Fibroblast of pulmonary artery (primary cell): ENCODE measurements around the gene UBE2H.

Experiments
- DNase-seq: peaks from one replicate; pipeline ENCODE4 v3.0.0-alpha.2; 2010; ENCODE audit warnings: low read depth
- H3K4me3 ChIP-seq: replicated peaks from 2 replicates; pipeline ENCODE4 v1.5.1; 2011; ENCODE audit warnings: low read depth, mild to moderate bottlenecking, control low read depth, low read length, moderate library complexity
- CTCF ChIP-seq: IDR thresholded peaks from 2 replicates; pipeline ENCODE4 v1.5.1; 2011; ENCODE audit warnings: mild to moderate bottlenecking, control low read depth, low read length, inconsistent platforms; ENCODE audit errors: missing control alignments

The UBE2H gene

GRCh38 chr7:129783584-129783919 lies 169.2 kb downstream of the UBE2H start:
- no peak for DNase-seq
- H3K4me3 ChIP-seq = no peak overlapping the region
- TF ChIP-seq CTCF = no peak

GRCh38 chr7:129782818-129783583 lies 169.8 kb downstream of the UBE2H start:
- DNase-seq = no peak
- no peak overlapping the region for H3K4me3 ChIP-seq
- TF ChIP-seq CTCF = no peak

- no peak overlapping the region for H3K4me3 ChIP-seq
- no peak for DNase-seq
- TF ChIP-seq CTCF = no peak
Measured at GRCh38 chr7:129781928-129782817, 170.6 kb downstream of the UBE2H start.

GRCh38 chr7:129780974-129781927 lies 171.5 kb downstream of the UBE2H start:
- no peak for DNase-seq
- no peak for TF ChIP-seq CTCF
- no peak overlapping the region for H3K4me3 ChIP-seq
